GM12801 (cell line): ENCODE results near the gene MIPEP.

ENCODE experiments used
- CTCF ChIP-seq: IDR thresholded peaks from one replicate; pipeline ENCODE4 v1.5.1; 2011; ENCODE audit warnings: control low read depth; ENCODE audit not compliant: insufficient read length; ENCODE audit errors: extremely low read depth

Gene MIPEP

GRCh38 chr13:23865026-23865425, 24.2 kb downstream of the MIPEP start:
- TF ChIP-seq CTCF: no peak

GRCh38 chr13:23861310-23861709, 27.9 kb downstream of the MIPEP start:
- TF ChIP-seq CTCF: no peak

GRCh38 chr13:23859904-23860303, 29.3 kb downstream of the MIPEP start:
- TF ChIP-seq CTCF: no peak

- TF ChIP-seq CTCF: no peak
These were observed 29.7 kb downstream of the MIPEP start for GRCh38 chr13:23859455-23859854.

GRCh38 chr13:23858546-23858945, 30.7 kb downstream of the MIPEP start:
- TF ChIP-seq CTCF: no peak

GRCh38 chr13:23856008-23856750, 33.0 kb downstream of the MIPEP start:
- no peak for TF ChIP-seq CTCF

GRCh38 chr13:23855360-23855759, 33.8 kb downstream of the MIPEP start:
- no peak for TF ChIP-seq CTCF

- TF ChIP-seq CTCF: no peak
These were observed 36.8 kb downstream of the MIPEP start for GRCh38 chr13:23852351-23852750.
